Activated T-helper 2 cell treated with anti-CD3 and anti-CD28 coated beads, Interferon-gamma antibody, Interleukin-2, Interleukin-4, amounts not matched to agents 10 μg/mL and 5 μg/mL and 100 μg/mL, durations not matched to agents 14 hours and 24 hours and 36 hours (primary cell): ENCODE results near the gene SF3B3. TPM values are rescaled to one million over a fixed set of nuclear protein-coding genes. Genes with fewer than 3 reads are reported as not detected.
"Not testable (repeated sequence)": the region's sequence is repeated elsewhere in the genome, so short reads cannot be mapped to it uniquely, and the experiment has no call there.

ENCODE experiments used
- DNase-seq: peaks from one replicate; pipeline ENCODE4 v3.0.0; 2021; ENCODE audit warnings: low spot score
- H3K27ac Mint-ChIP-seq: one replicate; pipeline ENCODE4 v1.8.0; 2021; ENCODE audit warnings: mixed read lengths
- H3K27me3 Mint-ChIP-seq: one replicate; pipeline ENCODE4 v1.8.0; 2021; ENCODE audit warnings: low read depth, mixed read lengths
- H3K36me3 Mint-ChIP-seq: one replicate; pipeline ENCODE4 v1.8.0; 2021; ENCODE audit warnings: low read depth, mixed read lengths
- H3K4me1 Mint-ChIP-seq: one replicate; pipeline ENCODE4 v1.8.0; 2021; ENCODE audit warnings: low read depth, mixed read lengths
- H3K4me3 Mint-ChIP-seq: one replicate; pipeline ENCODE4 v1.8.0; 2021; ENCODE audit warnings: low read depth, mild to moderate bottlenecking, moderate library complexity, mixed read lengths
- H3K9me3 Mint-ChIP-seq: one replicate; pipeline ENCODE4 v1.8.0; 2021; ENCODE audit warnings: mixed read lengths
- intact Hi-C: fragments of 100-400 bp; cut with micrococcal nuclease; formaldehyde crosslinking; loops from one replicate; pipeline ENCODE4 v1.15.1; 2023
- total RNA-seq: library from RNA; stranded (reverse); gene quantifications from 2 replicates; pipeline ENCODE4 v1.2.3, GENCODE V29; 2022

SF3B3 gene
- total RNA-seq, 1 donor from 2014 or later, result 520 TPM

DNA sequence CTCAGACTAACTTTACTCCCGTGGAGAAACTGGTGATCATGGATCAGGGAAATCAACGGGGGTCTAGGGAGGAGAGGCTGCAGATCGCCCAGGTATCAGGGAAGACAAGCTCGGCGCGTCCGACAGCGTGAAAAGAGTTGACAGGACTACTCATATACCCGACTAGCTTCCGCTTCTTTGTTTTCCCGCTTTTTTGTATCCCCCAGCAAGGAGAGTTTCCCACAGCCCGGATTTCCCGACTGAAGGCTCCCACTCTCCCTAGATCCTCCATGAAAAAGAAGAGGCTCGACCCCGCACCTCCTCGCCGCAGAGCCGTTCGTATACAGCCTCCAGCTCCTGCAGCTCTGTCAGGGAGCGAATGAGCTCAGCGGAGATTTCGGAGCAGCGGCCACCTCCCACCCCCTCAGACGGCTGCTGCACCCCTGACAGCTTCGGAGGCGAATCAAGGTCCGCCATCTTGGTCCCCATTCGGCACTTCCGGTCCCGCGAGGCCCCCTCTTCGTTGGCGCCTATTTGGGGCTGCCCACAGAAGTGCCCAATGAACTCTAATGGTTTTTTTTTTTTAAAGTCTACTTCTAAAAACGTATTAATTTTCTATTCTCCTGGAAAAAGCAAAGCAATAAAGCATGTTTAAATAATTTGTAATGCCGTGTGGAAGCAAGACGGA is 407 bp upstream of the SF3B3 start, which contains the start of gene COG4:
TSS of gene COG4 (minus strand) at position 479 of the 667 bp plus-strand sequence. CDS start at position 468, 11 bp downstream.
- Mint-ChIP-seq H3K27me3 (no peaks in the 10 kb centered on the region), H3K36me3 (peaks cover 50% of the 10 kb centered on the region), H3K9me3 (no peaks in the 10 kb centered on the region), H3K27ac (peak within 1 kb of the TSS; percentile 98), H3K4me1 (peaks cover 41% of the 10 kb centered on the region), H3K4me3 (peak within 1 kb of the TSS; percentile 96)
- peak; percentile 86 for DNase-seq
- intact Hi-C loops, result loop anchor here (1.0 to 10.0 kb wide), 8 partner anchors 46 to 761 kb away; partner anchors contain the start of genes AARS1, DDX19A, ST3GAL2 and WWP2

DNA sequence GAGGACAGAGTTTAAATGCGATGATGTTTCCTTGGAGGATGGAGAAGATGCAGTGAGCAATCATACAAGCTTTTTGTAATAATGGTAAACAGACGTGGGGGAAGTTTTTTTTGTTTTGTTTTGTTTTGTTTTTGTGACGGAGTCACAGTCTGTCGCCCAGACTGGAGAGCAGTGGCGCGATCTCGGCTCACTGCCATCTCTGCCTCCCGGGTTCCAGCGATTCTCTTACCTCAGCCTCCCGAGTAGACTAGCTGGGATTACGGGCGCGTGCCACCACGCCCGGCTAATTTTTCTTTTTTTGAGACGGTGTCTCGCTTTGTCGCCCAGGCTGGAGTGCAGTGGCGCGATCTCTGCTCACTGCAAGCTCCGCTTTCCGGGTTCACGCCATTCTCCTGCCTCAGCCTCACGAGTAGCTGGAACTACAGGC is 796 bp downstream of the SF3B3 start:
- DNase-seq, result peak; percentile 17
- H3K27ac Mint-ChIP-seq, result peak overlapping the region; percentile 98

GRCh38 chr16:70526403-70526802 is 2.8 kb downstream of the SF3B3 start:
- Mint-ChIP-seq H3K9me3 (no peaks in the 10 kb centered on the region), H3K4me1 (peaks cover 42% of the 10 kb centered on the region), H3K27ac (peak overlapping the region; percentile 89), H3K27me3 (no peaks in the 10 kb centered on the region), H3K4me3 (peak overlapping the region; percentile 85), H3K36me3 (peaks cover 65% of the 10 kb centered on the region)
- intact Hi-C loops, result loop anchor here (5.0 to 10.0 kb wide), 2 partner anchors 36 to 208 kb away; no protein-coding TSS in a partner anchor
- no peak for DNase-seq

More for the DNA sequence above, 796 bp downstream of the SF3B3 start:
- intact Hi-C loops, result loop anchor here (1.0 to 10.0 kb wide), 4 partner anchors 122 to 762 kb away; partner anchors contain the start of genes EXOSC6 and WWP2
- Mint-ChIP-seq H3K4me1 (peaks cover 50% of the 10 kb centered on the region), H3K36me3 (peaks cover 62% of the 10 kb centered on the region), H3K4me3 (peak overlapping the region; percentile 96)
- H3K27me3 Mint-ChIP-seq, H3K9me3 Mint-ChIP-seq: not testable (repeated sequence)

GRCh38 chr16:70527315-70527996 is 3.8 kb downstream of the SF3B3 start:
- H3K27me3 Mint-ChIP-seq, result no peaks in the 10 kb centered on the region
- peaks cover 39% of the 10 kb centered on the region for H3K4me1 Mint-ChIP-seq

DNA sequence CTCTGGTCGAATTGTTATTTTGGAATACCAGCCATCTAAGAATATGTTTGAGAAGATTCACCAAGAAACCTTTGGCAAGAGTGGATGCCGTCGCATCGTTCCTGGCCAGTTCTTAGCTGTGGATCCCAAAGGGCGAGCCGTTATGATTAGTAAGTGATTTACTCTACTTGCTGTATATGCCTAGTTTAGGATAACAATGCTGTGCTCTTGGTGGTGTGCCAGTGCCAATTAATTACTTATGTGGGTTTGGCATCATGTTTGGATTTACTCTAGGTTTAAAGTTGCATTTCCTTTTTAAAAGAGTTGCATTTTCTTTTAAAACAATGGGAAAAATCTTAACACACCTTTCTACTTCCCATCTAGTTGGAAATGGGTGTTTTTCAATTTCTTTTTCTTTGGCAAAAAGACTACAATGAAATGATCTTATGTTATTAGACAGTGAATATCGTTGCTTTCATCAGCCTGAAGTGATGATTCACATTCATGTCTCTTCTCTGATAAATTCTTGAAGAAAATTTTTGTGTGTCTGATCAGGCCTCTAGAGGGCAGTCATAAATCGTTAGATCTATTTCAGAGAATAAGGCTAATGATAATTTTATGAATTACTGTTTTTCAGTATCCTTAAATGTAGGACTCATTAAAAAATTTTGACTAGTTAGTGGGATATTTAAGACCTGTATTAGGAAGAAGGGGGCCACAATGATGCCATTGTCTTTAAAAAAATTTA is 5.6 kb downstream of the SF3B3 start:
- Mint-ChIP-seq H3K27me3 (no peaks in the 10 kb centered on the region), H3K4me1 (peaks cover 46% of the 10 kb centered on the region), H3K36me3 (peaks cover 85% of the 10 kb centered on the region), H3K9me3 (no peaks in the 10 kb centered on the region), H3K4me3 (peak overlapping the region; percentile 59), H3K27ac (peak overlapping the region; percentile 47)
- intact Hi-C loops, result loop anchor here (5.0 to 10.0 kb wide), 2 partner anchors 33 to 206 kb away; no protein-coding TSS in a partner anchor
- no peak for DNase-seq

More at GRCh38 chr16:70527315-70527996, 3.8 kb downstream of the SF3B3 start:
- Mint-ChIP-seq H3K36me3 (peaks cover 74% of the 10 kb centered on the region), H3K4me3 (peak overlapping the region; percentile 85), H3K27ac (peak overlapping the region; percentile 33), H3K9me3 (no peaks in the 10 kb centered on the region)
- intact Hi-C loops, result loop anchor here (5.0 to 10.0 kb wide), 2 partner anchors 35 to 207 kb away; no protein-coding TSS in a partner anchor
- no peak for DNase-seq

DNA sequence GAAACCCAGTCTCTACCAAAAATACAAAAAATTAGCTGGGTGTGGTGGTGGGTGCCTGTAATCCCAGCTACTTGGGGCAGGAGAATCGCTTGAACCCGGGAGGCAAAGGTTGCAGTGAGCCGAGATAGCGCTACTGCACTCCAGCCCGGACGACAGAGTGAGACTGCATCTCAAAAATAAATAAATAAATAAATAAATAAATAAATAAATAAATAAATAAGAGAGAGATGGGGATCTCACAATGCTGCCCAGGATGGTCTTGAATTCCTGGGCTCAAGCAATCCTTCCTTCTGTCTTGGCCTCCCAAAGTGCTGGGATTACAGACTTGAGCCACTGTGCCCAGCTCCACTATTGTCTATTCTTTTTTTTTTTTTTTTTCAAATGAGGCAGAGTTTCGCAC is 6.3 kb downstream of the SF3B3 start:
- H3K27me3 Mint-ChIP-seq, H3K4me3 Mint-ChIP-seq, H3K27ac Mint-ChIP-seq, H3K9me3 Mint-ChIP-seq, DNase-seq: not testable (repeated sequence)
- intact Hi-C loops, result loop anchor here (5.0 to 10.0 kb wide), 2 partner anchors 32 to 205 kb away; no protein-coding TSS in a partner anchor
- peaks cover 84% of the 10 kb centered on the region for H3K36me3 Mint-ChIP-seq
- peaks cover 50% of the 10 kb centered on the region for H3K4me1 Mint-ChIP-seq

DNA sequence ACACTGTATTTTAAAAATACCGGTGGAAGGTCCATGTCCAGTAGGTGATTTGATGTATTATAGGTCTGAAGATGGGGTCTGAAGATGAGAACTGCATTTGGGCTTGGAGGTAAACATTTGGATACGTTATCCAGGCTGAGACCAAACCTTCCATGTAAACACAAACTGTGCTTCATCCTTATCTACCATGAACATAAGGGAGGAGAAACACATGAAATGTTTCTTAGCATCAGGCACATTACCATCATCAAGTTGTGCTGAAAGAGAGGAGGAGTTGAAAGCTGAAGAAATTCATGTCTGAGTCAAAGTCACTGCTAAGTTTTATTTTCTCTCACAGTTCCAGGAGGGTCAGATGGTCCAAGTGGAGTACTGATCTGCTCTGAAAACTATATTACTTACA is 11.4 kb downstream of the SF3B3 start:
- peaks cover 83% of the 10 kb centered on the region for H3K36me3 Mint-ChIP-seq
- H3K4me3 Mint-ChIP-seq, result no peak overlapping the region
- no peak for DNase-seq
- intact Hi-C loops, result no loop called here
- no peak overlapping the region for H3K27ac Mint-ChIP-seq
- H3K9me3 Mint-ChIP-seq, result no peaks in the 10 kb centered on the region
- peaks cover 28% of the 10 kb centered on the region for H3K4me1 Mint-ChIP-seq
- no peaks in the 10 kb centered on the region for H3K27me3 Mint-ChIP-seq

DNA sequence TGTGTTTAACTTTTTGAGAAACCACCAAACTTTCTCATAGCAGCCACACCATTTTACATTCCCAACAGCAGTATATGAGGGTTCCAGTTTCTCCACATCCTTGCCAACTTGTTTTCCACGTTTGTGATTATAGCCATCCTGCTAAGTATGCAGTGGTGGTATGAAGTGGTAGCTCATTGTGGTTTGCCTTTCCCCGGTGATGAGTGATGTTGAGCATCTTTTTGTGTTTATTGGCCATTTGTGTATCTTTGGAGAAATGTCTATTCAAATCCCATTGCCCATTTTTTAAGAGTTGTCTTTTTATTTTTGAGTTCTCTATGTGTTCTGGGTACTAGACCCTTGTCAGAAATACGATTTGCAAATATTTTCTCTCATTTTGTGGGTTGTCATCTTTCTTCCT is 17.4 kb downstream of the SF3B3 start:
- no peaks in the 10 kb centered on the region for H3K9me3 Mint-ChIP-seq
- H3K27ac Mint-ChIP-seq, result no peak overlapping the region
- H3K4me3 Mint-ChIP-seq, result no peak overlapping the region
- H3K27me3 Mint-ChIP-seq, result no peaks in the 10 kb centered on the region
- intact Hi-C loops, result no loop called here
- H3K4me1 Mint-ChIP-seq, result peaks cover 13% of the 10 kb centered on the region
- peaks cover 82% of the 10 kb centered on the region for H3K36me3 Mint-ChIP-seq
- DNase-seq, result no peak

- Mint-ChIP-seq H3K27me3 (no peaks in the 10 kb centered on the region), H3K4me3 (no peak overlapping the region), H3K36me3 (peaks cover 77% of the 10 kb centered on the region), H3K9me3 (no peaks in the 10 kb centered on the region), H3K27ac (no peak overlapping the region), H3K4me1 (peaks cover 15% of the 10 kb centered on the region)
- intact Hi-C loops, result no loop called here
- DNase-seq, result no peak
Observed at GRCh38 chr16:70544548-70544947, 20.9 kb downstream of the SF3B3 start.

DNA sequence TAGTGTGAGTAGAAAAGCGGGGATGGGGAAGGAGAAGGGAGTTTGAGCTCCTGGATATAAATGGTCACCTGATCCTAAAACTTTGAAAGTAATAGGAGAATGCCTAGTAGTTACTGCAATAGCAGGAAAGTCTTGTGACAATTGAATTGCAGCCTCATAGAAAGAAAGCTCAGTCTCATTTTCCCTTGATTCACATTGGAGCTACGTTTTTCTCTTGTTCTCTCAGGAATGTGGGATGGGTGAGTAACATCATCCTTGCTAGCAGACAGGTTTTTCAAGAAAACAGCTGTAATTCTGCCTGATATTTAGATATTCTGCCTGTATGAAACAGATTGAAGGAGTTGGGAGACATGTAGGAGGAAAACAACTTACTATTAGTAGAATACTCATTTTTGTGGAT is 25.3 kb downstream of the SF3B3 start:
- no peaks in the 10 kb centered on the region for H3K27me3 Mint-ChIP-seq
- intact Hi-C loops, result no loop called here
- H3K9me3 Mint-ChIP-seq, result no peaks in the 10 kb centered on the region
- H3K36me3 Mint-ChIP-seq, result peaks cover 78% of the 10 kb centered on the region
- H3K4me3 Mint-ChIP-seq, result no peak overlapping the region
- H3K27ac Mint-ChIP-seq, result no peak overlapping the region
- H3K4me1 Mint-ChIP-seq, result peaks cover 14% of the 10 kb centered on the region
- DNase-seq, result no peak

DNA sequence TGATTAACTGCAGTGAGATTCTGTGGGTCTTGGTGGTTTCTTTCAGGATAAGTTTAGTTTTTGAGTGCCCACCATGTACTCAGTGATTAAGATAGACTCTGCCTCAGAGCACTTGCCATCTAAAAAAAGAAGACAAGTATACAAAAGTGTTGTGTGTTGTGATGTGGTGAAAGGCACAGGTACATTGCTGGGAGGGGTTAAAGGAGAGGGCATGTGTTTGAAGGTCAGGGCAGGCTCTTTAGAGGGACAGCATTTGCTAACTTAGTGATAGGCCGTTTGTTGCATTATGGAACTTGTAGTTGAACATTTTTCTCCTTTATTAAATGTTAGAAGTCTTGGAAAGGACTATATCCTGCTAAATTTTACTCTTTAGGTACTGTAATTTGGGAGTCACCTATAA is 26.5 kb downstream of the SF3B3 start:
- Mint-ChIP-seq H3K27ac (no peak overlapping the region), H3K9me3 (no peaks in the 10 kb centered on the region), H3K36me3 (peaks cover 79% of the 10 kb centered on the region), H3K4me1 (peaks cover 14% of the 10 kb centered on the region), H3K27me3 (no peaks in the 10 kb centered on the region), H3K4me3 (no peak overlapping the region)
- DNase-seq, result no peak
- intact Hi-C loops, result no loop called here

- no peaks in the 10 kb centered on the region for H3K9me3 Mint-ChIP-seq
- DNase-seq, result no peak
- H3K36me3 Mint-ChIP-seq, result peaks cover 83% of the 10 kb centered on the region
- H3K4me1 Mint-ChIP-seq, result peaks cover 14% of the 10 kb centered on the region
- intact Hi-C loops, result no loop called here
- no peak overlapping the region for H3K27ac Mint-ChIP-seq
- H3K4me3 Mint-ChIP-seq, result no peak overlapping the region
- H3K27me3 Mint-ChIP-seq, result no peaks in the 10 kb centered on the region
Observed at GRCh38 chr16:70551788-70552187, 28.2 kb downstream of the SF3B3 start.
